Kidney tubule cell (primary cell): Measurements from ENCODE around the gene EEFSEC.
A peak's percentile ranks its signal among the peaks of the same experiment; 100 is the strongest.

Experiments used
- DNase-seq: peaks from one replicate; pipeline ENCODE4 v3.0.0-alpha.2; 2018; ENCODE audit warnings: low spot score

The EEFSEC gene

DNA sequence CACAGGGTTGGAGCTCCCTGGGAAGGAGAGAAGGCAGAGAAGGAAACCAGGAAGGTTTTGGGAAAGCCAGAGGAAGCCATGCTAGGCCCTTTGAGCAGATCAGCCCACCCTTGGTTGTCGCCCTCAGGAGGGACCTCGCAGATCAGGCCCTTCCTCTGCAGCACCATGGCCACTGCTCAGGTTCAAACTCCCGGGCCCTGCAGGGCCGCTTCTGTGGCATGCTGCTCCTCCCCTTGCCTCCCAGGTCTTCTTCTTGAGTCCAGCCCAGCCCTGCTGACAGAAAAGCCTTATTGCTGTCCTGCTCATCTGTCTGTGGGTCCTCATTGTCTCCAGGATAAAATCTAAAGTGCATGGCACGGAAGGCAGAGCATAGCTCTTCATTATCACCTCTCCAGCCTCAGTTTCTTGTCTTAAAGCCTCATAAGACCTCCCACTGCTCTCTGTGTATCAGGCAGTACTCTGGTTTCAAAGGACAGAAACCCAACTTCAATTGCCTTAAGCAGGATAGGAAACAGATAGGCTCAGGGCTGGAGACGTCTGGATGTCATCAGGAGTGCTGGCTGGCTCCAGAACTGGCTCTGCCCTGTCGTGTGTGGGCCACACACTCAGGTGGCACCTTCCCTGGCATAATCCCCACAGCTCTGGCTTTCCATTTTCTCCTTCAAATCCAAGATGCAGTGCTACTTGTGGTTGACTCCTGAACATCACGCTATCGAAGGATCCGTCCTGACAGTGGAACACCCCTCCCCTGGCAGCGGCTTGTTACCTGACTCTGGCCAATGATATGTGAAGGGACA is 118.5 kb downstream of the EEFSEC start:
- no peak for DNase-seq

DNA sequence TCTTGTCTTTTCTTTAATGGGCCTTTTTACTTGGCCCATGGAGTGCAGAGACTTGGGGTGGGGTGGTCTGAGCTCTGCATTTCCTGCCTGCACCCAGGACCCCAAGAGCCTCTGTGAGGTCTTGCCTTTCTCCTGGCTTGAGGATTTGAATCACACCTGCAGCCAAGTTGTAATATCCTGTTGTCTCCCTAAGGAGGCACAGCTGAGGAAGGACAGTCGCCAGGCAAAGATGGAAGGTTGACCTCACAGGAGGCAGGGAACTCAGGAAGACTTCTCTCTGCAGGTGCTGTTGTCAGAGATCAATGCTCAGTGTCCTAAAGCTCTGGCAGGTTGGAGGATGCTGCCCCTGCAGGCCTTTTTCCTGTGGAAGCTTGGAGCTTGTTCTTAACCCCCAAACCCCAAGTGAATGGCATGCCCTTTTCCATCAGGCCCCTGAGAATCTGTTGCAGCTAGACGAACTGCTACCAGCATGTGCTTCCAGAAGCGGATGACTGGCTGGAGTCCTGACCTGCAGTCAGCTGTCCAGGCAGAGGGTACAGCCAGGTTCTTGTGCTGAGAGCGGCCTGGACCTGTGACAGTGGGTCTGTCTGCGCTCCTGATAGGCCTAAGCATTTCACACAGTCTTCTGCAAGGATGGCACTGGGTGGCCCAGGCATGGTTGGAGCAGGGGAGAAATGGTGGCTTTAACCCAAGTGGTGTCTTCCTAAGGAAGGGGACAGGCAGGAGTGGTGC is 120.0 kb downstream of the EEFSEC start:
- DNase-seq: no peak

DNA sequence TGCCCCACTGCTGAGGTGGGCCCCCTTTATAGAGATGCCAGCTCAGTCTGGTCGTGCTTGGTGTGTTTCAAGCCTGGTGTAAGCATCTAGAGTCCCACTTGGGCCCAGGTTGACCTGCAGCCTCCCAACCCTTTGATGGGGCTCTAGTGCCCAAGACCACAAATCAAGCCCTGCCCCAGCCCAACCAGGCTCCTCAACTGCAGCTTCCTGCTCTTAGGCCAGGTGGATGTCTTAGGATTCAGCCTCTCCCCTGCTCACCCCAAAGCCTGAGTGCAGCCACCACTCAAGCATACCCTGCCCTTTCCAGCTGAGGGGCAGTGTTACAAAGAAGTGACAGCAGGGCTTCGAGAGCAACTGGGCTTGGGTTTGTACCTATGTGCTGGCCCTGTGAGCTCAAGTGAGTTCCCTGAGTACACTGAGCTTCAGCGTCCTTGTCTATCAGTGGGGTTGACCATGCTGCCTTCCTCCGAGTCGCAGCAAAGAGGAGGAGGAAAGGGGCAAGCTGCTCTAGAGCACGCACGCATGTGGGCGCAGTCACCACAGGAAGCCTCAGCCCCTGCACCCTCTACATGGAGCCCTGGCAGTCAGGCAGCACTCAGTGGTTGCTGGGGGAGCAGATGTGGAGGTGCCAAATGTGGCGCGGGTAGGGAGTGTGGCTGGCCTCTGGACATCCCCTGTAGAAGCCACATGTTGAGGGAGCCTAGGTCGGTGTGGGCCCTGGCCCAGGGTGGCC is 120.7 kb downstream of the EEFSEC start:
- no peak for DNase-seq

DNA sequence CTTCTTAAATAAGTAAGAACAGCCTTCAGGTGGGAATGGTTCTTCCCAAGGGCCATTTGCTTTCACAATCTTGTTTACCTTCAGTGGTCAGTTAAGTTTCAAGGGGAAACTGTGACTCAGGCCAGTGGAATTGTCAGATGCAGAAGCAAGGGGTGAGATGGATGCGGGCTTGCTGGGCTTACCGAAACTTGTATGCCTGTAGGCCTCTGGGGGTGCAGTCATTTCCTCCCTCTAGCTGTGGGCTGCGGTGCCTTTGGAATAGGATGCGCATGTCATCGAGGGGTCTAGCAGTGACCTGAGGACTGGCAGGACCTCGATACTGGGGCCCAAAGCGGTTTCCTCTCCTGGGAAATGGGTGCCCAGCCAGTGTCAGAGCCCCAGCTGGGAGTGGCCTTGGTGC is 121.6 kb downstream of the EEFSEC start:
- peak; percentile 83 for DNase-seq

DNA sequence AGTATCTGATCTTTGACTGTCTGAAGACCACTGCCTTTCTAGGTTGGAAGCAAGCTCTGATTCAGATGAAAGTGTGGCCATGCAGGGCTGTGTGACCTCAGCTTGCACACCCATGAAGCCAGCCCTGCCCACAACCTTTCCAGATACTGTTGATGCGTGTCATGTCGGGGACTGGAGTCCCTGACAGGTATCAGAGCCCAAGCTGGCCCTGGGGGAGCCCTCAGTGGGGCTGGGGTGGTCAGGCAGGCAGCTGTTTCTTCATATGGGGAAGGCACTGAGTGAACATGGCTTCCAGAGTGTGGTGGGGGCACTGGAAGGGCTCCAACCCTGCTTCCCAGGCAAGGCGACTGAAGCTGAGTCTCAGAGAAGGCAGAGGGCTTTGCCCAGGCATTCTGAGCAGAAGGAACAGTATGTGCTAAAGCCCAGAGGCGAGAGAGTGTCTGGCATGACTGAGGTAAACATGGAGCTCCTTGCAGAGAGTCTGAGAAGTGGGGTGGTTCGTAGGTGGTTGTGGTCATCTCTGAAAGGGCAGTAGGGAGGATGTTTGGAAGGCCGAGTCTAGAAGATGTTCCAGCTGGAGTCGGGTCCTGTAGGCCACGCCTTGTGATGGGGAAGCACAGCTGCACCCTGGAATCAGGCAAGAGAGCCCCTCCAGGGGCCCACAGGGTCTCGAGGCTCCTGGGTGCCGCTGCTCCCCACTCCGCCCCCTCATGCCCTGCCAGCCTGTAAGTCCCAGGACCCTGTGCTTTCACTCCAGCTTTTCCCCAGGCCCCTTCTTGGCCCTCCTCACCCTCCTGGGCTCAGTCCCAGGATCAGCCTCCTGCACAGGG is 122.2 kb downstream of the EEFSEC start:
- DNase-seq: peak; percentile 46

DNA sequence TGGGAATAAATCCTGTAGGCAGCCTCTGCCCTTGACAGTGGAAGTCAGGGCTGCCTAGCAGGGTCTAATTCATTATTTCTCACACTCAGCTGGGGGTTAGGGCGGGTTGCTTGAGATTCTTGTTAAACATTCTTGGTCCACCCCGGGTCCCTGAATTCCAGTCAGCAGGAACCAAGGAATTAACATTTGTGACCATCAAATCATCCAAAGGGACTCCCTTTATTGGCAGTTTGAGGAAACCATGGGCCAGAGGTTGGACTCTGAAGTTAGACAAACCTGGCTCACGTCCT is 122.8 kb downstream of the EEFSEC start:
- no peak for DNase-seq

DNA sequence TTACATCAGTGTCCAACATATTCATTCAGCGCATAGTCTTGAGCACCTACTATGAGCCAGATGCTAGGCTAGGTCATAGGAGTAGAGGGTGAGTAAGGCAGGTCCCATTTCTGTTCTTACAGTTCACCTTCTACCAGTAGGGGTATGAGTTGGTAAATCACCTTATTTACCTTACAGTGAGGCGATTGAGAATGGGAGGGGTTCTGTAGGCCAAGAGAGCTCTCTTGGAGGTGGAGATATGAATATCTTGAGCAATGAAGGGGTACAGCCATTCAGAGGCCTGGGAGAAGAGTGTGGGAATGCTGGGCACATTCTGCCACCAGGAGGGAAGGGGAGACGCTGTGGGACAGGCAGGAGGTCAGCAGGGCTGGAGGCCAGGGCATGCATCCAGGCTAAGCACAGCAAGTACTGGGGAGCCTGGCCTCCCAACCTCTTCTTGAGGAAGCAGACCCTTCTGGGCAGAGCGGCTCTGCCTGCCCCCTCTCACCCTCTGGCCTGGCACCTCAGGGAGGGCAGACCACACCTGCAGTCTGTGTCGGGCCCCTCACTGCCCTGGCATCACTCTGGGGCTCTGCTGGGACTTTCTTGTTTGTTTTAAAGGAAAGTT is 123.4 kb downstream of the EEFSEC start:
- no peak for DNase-seq

DNA sequence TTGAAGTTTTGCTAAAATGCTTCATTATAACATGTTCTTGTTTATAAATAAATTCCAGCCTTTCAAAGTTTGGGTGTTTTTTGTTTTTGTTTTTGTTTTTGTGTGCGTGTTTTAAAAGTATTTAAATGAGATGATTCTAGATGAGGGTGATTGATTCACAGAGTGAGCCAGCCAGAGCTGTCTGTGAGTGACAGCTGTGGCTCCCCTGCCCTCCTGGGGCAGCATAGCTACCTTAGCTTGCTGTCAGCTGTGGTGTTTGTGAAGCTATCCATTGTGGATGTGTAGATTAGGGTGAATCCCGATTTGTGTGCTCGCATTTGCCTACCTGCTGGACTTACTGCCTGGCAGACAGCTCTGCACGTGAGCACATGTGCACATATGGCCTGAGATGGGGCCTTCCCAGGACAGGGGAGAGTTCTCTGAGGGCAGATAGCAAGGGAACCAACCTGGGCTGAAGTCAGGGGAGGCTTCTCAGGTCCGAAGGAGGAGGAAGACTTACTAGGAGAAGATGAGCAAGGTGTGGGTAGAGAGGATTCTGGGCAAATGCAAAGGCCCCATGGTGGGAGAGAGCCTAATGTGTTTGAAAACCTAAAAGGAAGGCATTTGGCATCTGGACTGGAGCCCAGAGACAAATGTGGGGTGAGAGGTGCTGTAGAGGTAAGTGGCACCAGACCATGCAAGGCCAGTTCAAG is 124.2 kb downstream of the EEFSEC start:
- no peak for DNase-seq

DNA sequence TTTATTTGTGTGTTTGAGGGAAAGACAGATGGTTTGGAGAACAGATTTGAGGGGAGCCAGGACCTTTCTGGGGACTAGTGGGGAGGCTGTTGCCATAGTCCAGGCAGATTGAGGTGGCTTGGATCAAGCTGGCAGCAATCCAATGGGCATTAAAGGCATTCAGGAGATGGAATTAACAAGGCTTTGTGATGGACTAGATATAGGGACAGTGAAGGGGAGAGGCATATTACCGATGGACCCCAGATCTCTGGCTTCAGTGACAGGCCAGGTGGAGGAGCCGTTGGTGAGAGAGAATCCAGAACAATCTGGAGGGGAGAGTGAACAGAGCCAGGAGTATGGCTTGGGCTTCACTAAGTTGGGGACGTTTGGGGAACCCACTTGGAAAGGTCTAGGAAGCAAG is 124.8 kb downstream of the EEFSEC start:
- DNase-seq: no peak

DNA sequence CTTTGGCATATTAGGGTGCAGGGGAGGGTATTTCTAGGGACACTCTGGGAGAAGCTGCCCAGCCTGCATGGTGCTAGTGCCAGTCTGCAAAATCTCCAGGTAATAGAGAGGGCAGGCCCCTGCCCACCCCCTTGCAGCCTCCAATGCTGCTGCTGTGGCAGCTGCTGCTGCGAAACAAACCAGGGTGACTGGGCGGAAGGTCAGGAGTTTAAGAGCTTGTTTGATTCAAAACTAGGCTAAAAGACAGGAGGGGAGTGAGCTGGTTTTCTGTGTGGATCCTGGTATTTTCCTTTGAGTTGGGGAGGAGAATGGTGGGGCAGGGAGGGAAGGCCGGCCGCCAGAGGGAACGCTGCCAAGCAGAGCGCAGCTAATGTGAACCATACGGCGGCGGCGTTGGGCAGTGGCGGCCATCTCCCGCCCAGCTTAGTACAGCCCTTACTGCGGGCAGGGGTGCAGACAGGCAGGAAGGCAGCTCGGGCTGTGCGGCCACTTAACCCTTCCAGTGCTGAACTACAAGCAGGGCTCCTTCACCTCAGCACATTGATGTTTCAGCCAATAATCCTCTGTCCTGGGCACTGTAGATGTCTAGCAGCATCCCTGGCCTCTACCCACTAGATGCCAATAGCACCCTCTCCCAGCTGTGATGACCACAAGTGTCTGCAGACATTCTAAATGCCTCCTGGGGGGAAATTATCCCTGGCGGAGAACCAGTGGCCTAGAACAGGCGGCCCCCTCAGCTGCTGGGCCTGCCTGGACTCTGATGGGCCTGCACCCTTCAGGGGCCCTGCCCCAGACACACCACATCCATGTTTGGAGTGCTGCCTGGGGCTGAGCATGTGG is 125.7 kb downstream of the EEFSEC start:
- no peak for DNase-seq

DNA sequence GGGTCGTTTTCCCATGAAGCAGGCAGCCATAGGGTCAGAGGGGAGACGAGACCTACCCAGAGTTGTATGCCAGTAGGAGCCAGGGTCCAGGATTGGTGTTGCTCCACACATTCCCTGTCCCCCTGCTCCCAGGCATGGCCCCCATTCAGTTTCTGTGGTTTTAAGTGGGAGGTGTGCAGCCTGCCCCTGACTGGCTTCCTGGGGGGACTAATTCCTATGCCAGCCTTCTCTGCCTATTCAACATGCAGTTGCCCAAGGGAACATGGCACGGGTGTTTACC is 126.3 kb downstream of the EEFSEC start:
- DNase-seq: no peak

DNA sequence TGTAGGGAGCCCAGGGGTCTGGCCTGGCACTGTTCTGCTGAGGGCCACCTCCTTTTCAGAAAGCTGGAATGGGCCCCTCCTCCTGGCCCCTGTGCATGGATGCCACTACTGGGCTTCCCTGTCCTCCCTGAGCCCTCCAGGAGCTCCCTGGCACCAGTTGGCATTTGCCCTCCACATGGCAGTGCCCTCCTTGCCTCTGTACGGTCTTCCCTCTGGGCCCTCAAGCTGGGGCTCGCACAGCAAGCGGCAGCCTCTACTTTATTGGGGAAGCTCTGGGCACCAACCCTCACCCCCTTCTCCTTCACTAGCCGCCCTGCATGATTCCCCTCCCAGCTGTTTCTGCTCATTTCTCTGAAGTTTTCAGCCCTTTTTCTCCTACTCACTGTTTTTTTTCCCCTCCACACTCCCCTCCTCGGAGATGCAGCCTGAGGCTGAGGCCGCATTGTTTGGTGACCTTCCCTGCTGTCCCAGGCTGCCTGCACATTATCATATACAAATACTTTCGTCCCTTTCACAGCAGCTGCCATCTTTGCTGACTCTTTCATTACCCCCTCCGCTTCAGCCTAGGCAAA is 127.3 kb downstream of the EEFSEC start:
- DNase-seq: no peak

DNA sequence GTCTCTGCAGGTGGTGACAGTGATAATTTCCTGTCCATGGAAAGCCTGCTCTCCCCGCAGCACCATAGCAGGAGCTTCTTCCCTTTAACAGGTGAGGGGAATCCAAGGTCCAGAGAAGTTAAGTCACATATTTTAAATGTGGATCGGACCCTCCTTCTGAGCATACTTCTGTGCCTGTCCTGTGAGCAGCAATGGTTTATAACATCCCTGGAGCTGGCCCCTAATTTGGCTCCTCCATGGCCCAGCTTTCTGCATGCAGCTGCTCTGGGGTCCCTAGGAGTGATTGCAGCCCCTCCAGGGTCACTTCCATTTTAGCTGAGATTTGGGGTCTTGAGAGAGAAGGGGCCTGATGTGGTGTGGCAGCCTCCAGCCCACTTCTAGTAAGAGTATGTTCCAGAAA is 127.8 kb downstream of the EEFSEC start:
- DNase-seq: no peak

DNA sequence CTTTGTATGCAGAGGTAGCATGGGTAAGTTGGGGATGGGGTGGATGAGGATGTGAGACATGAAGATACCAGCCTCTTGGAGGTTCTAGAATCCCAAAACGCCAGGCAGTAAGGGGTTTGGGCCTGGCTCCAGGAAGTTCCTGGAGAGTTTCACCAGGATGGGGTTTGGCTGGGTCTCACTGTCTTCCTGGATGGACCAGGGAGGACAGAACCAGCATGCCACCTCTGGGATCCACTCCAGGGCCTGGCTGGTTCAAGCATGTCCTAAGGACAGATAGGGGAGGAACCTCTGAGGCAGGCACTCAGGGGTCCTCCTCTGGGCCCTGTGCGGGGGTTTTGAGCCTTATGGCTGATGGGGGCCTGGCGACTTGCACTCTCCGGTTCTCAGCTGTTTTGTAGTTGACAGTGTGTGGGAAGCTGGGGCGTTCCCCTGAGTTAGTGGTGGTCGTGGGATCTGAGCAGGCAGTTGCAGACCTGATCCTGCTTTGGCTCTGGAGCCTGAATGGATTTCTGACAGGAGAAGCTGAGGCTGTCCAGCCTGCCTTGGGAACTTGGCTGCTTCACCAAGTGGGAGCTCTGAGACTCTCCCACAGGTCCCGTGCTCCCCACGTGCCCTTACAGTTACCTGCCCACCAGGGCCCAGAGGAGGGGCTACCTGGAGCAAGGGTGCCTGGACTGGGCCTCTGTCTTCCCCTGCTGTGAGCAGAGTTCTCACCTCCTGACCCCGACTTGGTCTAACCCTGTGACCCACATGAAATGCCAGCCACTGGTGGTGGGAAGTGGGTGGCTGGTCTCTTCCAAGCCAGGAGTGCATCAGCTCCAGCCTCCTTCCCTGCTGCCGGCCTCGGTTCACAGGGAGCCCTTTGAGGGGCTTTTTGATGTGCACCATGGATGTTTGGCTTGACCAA is 128.4 kb downstream of the EEFSEC start:
- no peak for DNase-seq

DNA sequence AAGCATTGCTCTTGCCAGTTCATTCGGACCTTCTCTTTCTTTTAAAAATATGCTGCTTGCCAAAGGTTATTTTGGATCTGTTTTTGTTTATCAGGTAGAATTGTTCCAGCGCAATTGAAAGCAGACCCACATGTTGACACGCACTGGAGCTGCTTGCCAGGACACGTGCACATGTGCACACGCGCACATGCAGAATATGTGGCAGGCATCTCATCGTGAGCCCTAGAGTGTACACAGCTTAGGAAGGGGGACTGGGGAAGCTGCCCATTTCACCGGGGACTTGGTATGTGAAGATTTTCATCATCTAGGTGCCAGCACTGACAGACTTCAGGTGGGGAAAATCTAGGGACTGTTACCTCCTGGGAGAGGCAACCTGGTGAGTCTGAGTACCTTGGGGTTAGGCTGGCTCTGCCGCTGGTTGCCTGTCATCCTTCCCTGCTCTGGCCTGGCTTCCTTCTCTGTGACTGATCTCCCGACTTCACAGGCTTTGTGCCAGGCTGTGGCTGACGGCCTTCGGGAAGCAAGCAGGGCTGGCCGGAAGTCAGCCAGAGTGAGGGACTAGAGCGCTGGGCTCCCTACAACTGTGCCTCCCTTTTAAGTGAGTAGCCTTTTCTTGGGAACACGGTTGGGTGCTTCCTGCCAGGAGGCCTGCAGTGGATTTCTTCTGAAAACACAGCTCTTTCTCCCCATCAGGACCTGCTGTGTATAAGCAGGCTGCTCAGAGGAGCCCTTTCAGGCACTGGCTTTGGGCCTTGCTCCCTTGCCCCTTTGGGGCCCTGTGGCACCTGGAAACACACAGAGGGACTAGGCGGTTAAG is 129.3 kb downstream of the EEFSEC start:
- DNase-seq: no peak

DNA sequence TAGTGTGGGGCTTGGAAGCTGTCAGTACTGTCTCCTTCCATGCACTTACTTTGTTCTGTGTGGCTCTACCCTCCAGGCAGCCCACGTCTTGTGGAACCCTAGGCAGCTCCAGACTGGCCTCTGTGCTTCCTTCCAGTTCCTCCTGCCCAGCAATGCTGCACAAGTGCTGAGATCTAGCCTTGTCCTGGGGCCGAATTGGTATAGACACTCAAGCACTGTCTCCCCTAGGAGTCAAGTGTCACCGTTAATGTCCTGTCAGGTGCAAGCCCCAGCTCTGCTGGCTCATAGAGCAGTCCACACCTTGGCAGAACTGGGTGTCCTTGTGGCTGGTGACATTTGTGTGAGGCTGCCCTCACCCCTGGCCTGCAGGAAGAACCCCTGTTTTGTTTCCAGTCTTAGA is 130.1 kb downstream of the EEFSEC start:
- DNase-seq: no peak

DNA sequence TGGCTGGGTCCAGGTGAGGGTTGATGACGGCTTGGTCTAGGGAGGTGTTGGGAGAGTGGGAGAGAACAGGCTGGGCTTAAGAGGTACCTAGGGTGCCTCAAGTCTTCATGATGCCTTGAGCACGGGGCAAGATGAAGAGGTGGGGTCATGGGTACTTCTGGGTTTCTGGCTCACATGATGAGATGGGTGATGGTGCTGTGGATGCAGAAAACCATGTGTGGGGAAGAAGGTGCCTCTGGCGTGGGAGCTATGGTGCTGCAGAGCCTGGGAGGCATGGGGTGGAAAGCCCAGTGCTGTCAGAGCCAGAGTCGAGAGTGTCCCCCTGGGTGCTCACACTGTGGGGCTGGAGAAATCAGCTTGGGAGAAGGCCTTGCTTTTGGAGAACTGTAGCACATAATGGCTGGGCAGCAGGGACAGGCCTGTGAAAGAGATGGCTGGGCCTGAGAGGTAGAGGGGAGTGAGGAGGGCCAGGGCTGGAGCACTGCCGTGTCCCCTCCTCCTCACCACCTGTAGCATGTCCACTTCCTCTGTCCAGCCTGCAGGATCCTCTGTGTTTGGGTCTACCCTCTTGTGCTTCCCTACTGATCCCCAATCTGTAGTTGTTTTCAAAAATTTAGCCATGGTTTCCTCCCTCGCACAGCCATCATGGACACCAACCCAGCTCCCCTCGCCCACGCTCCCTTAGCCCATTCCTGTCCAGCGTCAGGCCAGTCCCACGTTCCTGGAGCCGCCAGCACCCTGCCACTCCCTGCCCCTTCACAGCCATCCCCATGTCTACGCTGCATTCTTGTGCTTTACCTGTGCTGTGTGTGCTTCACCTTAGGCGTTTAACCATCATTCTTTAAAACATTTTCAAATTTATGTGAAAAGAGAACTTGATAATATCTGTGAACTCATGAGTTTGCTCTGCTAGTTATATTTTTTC is 132.0 kb downstream of the EEFSEC start:
- DNase-seq: no peak
